ENCODE results near the gene DNAJC3. TPM values are rescaled to one million over a fixed set of nuclear protein-coding genes. Genes with fewer than 3 reads are reported as not detected.

The DNAJC3 gene
- total and polyA plus RNA-seq, 2 of the 13 experiments (the other 11 are each of a cell fraction or from before 2014, with no cell fraction given), result 10.4 to 48.2 TPM

DNA sequence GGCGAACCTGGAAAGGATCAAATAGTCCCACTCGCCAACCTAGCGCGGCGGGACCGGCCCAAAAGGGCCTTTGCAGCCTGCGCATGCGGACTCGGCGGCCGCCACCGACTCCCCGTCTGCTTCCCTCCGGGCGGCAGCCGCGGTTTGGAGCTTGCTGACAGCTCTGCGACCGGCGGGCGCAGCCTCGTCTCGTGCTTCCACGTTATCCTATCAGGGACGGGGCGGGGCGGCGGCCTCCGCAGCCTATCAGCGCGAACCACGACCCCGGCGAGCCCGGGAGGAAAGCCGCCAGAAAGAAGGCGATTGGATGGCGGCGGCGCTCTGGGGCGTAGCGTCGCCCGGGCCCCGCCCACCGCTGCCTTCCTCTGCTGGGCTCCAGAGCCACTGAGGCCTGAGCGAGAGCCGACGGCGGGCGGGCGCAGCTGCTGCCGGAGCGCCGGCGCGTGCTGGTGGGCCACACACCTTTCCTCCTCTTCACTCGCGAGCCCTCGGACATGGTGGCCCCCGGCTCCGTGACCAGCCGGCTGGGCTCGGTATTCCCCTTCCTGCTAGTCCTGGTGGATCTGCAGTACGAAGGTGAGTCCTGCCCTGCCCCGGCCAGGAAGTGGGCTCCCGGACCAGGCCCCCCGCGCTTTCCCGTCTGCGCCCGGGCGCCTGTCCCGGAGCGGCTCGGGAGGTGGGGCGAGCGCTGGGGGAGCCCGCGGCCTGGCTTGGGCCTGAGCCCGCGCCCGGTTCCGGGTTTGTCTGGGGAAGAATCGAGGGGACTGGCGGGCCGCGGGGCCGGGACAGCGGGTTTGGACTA, at the start of gene DNAJC3 (continued):
- peak; percentile 65; the same call in 1 of the 2 replicates for TF ChIP-seq ZNF329 (CRISPR knock-in tag; IDR thresholded peaks at IDR 0.05; ENCODE audit: low read depth)
- no peak for TF ChIP-seq SETDB1 (CRISPR knock-in tag; IDR thresholded peaks at IDR 0.05; ENCODE audit: borderline replicate concordance)
- TF ChIP-seq ZBTB7B (CRISPR knock-in tag; IDR thresholded peaks at IDR 0.05), result peak; percentile 78; the same call in 1 of the 2 replicates
- peak; percentile 63; the same call in 1 of the 2 replicates for TF ChIP-seq ZNF234 (CRISPR knock-in tag; conservative IDR thresholded peaks at IDR 0.05)
- TF ChIP-seq, protein P1, sequence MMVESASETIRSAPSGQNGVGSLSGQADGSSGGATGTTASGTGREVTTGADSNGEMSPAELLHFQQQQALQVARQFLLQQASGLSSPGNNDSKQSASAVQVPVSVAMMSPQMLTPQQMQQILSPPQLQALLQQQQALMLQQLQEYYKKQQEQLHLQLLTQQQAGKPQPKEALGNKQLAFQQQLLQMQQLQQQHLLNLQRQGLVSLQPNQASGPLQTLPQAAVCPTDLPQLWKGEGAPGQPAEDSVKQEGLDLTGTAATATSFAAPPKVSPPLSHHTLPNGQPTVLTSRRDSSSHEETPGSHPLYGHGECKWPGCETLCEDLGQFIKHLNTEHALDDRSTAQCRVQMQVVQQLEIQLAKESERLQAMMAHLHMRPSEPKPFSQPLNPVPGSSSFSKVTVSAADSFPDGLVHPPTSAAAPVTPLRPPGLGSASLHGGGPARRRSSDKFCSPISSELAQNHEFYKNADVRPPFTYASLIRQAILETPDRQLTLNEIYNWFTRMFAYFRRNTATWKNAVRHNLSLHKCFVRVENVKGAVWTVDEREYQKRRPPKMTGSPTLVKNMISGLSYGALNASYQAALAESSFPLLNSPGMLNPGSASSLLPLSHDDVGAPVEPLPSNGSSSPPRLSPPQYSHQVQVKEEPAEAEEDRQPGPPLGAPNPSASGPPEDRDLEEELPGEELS (CRISPR knock-in tag; IDR thresholded peaks at IDR 0.05), result 0 out of 2 replicates have a peak, but pooled peaks have one; percentile 6
- no peak for TF ChIP-seq TCF7L2 (IDR thresholded peaks at IDR 0.05; ENCODE audit: low read depth, low read length)
- TF ChIP-seq DPF2 (CRISPR knock-in tag; IDR thresholded peaks at IDR 0.05; ENCODE audit: borderline replicate concordance, low read depth), result no peak
- no peak for TF ChIP-seq PITX1 (CRISPR knock-in tag; IDR thresholded peaks at IDR 0.05)
- no peak; the same call in 1 of the 2 replicates for TF ChIP-seq ZNF225 (CRISPR knock-in tag; IDR thresholded peaks at IDR 0.05)
- TF ChIP-seq TMF1 (CRISPR knock-in tag; IDR thresholded peaks at IDR 0.05; ENCODE audit: low read depth), result peak; percentile 95
- TF ChIP-seq CREM (IDR thresholded peaks at IDR 0.05), result peak; percentile 40; the same call in 1 of the 2 replicates
- TF ChIP-seq CREM (CRISPR knock-in tag; IDR thresholded peaks at IDR 0.05), result peak; percentile 28; the same call in 1 of the 2 replicates
- no peak for TF ChIP-seq TCF12 (IDR thresholded peaks at IDR 0.05)
- peak; percentile 72; the same call in 1 of the 2 replicates for TF ChIP-seq TCF12 (CRISPR knock-in tag; IDR thresholded peaks at IDR 0.05)
- no peak for TF ChIP-seq POLR2AphosphoS2 (IDR thresholded peaks at IDR 0.05; ENCODE audit: low read depth, low read length)
- TF ChIP-seq MIXL1 (CRISPR knock-in tag; IDR thresholded peaks at IDR 0.05), result 0 out of 2 replicates have a peak, but pooled peaks have one; percentile 26
- no peak for TF ChIP-seq HMGA1 (CRISPR knock-in tag; conservative IDR thresholded peaks at IDR 0.05)
- TF ChIP-seq, protein P2, sequence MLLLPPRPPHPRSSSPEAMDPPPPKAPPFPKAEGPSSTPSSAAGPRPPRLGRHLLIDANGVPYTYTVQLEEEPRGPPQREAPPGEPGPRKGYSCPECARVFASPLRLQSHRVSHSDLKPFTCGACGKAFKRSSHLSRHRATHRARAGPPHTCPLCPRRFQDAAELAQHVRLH (CRISPR knock-in tag; IDR thresholded peaks at IDR 0.05; ENCODE audit: borderline replicate concordance, low read depth), result 0 out of 2 replicates have a peak, but pooled peaks have one; percentile 42
- no peak; the same call in 1 of the 2 replicates for TF ChIP-seq ZNF556 (CRISPR knock-in tag; IDR thresholded peaks at IDR 0.05; ENCODE audit: borderline replicate concordance)
- no peak for TF ChIP-seq ZNF207 (IDR thresholded peaks at IDR 0.05; ENCODE audit: borderline replicate concordance)
- TF ChIP-seq, protein P3, sequence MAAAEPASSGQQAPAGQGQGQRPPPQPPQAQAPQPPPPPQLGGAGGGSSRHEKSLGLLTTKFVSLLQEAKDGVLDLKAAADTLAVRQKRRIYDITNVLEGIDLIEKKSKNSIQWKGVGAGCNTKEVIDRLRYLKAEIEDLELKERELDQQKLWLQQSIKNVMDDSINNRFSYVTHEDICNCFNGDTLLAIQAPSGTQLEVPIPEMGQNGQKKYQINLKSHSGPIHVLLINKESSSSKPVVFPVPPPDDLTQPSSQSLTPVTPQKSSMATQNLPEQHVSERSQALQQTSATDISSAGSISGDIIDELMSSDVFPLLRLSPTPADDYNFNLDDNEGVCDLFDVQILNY (CRISPR knock-in tag; conservative IDR thresholded peaks at IDR 0.05), result 0 out of 2 replicates have a peak, but pooled peaks have one; percentile 10
- TF ChIP-seq, protein P4, sequence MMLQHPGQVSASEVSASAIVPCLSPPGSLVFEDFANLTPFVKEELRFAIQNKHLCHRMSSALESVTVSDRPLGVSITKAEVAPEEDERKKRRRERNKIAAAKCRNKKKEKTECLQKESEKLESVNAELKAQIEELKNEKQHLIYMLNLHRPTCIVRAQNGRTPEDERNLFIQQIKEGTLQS (CRISPR knock-in tag; IDR thresholded peaks at IDR 0.05), result no peak
- no peak for TF ChIP-seq ATRX (CRISPR knock-in tag; IDR thresholded peaks at IDR 0.05; ENCODE audit: borderline replicate concordance)
- 0 out of 2 replicates have a peak, but pooled peaks have one; percentile 27 for TF ChIP-seq SNAI1 (CRISPR knock-in tag; IDR thresholded peaks at IDR 0.05; ENCODE audit: borderline replicate concordance)
- TF ChIP-seq ZNF224 (CRISPR knock-in tag; IDR thresholded peaks at IDR 0.05), result 0 out of 2 replicates have a peak, but pooled peaks have one; percentile 53
- TF ChIP-seq, protein P5, sequence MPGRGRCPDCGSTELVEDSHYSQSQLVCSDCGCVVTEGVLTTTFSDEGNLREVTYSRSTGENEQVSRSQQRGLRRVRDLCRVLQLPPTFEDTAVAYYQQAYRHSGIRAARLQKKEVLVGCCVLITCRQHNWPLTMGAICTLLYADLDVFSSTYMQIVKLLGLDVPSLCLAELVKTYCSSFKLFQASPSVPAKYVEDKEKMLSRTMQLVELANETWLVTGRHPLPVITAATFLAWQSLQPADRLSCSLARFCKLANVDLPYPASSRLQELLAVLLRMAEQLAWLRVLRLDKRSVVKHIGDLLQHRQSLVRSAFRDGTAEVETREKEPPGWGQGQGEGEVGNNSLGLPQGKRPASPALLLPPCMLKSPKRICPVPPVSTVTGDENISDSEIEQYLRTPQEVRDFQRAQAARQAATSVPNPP (CRISPR knock-in tag; IDR thresholded peaks at IDR 0.05), result peak; percentile 76; the same call in 1 of the 2 replicates
- TF ChIP-seq ZNF235 (CRISPR knock-in tag; IDR thresholded peaks at IDR 0.05; ENCODE audit: borderline replicate concordance), result no peak
